HFFc6 (cell line): ENCODE results near the gene CCND3. TPM values are rescaled to one million over a fixed set of nuclear protein-coding genes. Genes with fewer than 3 reads are reported as not detected.
A peak's percentile ranks its signal among the peaks of the same experiment; 100 is the strongest.

Experiments used
- DNase-seq: peaks from one replicate; pipeline ENCODE4 v3.0.0-alpha.2; 2018
- H3K27ac Mint-ChIP-seq: 2 replicates; pipeline ENCODE4 v1.8.0; 2020; ENCODE audit warnings: mild to moderate bottlenecking, mixed read lengths
- H3K27me3 Mint-ChIP-seq: 2 replicates; pipeline ENCODE4 v1.8.0; 2021; ENCODE audit warnings: mild to moderate bottlenecking, moderate library complexity, mixed read lengths; ENCODE audit not compliant: insufficient read depth
- H3K36me3 Mint-ChIP-seq: 2 replicates; pipeline ENCODE4 v1.8.0; 2021; ENCODE audit warnings: low read depth, mixed read lengths
- H3K4me1 Mint-ChIP-seq: 2 replicates; pipeline ENCODE4 v1.8.0; 2020; ENCODE audit warnings: low read depth, mixed read lengths
- H3K4me3 Mint-ChIP-seq: 2 replicates; pipeline ENCODE4 v1.8.0; 2020; ENCODE audit warnings: mild to moderate bottlenecking, moderate library complexity, mixed read lengths
- H3K9me3 Mint-ChIP-seq: 2 replicates; pipeline ENCODE4 v1.8.0; 2020; ENCODE audit warnings: mild to moderate bottlenecking, mixed read lengths
- CTCF ChIP-seq: fragments of 200-600 bp; sonication (generic); IDR thresholded peaks from 2 replicates; pipeline ENCODE4 v1.5.0; 2021; ENCODE audit warnings: antibody characterized with exemption, mild to moderate bottlenecking
- total RNA-seq, 6 experiments: library from RNA; stranded (reverse); fragmentation: NEBNext Ultra II Directional; extraction: Animal tissue kit (Norgen Biotek cat#: 25700); gene quantifications; 2 replicates in 1 of 6; 3 replicates in 5 of 6; pipeline ENCODE4 v1.2.3, GENCODE V29; 2021

Gene CCND3
- total RNA-seq, 6 experiments from 2014 or later: 72.4 to 92.5 (median 82.7) TPM

- H3K36me3 Mint-ChIP-seq: peaks cover 18% of the 10 kb centered on the region
- H3K9me3 Mint-ChIP-seq: no peaks in the 10 kb centered on the region
- DNase-seq: no peak
- H3K4me1 Mint-ChIP-seq: peaks cover 18% of the 10 kb centered on the region
- no peak overlapping the region for H3K27ac Mint-ChIP-seq
- no peaks in the 10 kb centered on the region for H3K27me3 Mint-ChIP-seq
- H3K4me3 Mint-ChIP-seq: no peak overlapping the region
- no peak for TF ChIP-seq CTCF
Measured at GRCh38 chr6:41900861-41901260, 40.7 kb downstream of the CCND3 start.

- Mint-ChIP-seq H3K27ac (peak overlapping the region; percentile 81), H3K9me3 (no peaks in the 10 kb centered on the region), H3K4me3 (no peak overlapping the region; the same call in 1 of the 2 replicates), H3K27me3 (0 out of 2 replicates have a peak, but pooled peaks cover 2% of the 10 kb centered on the region), H3K36me3 (no peaks in the 10 kb centered on the region), H3K4me1 (peaks cover 11% of the 10 kb centered on the region)
- TF ChIP-seq CTCF: no peak
- no peak for DNase-seq
Measured at GRCh38 chr6:41896281-41896680, 45.3 kb downstream of the CCND3 start.

- peak; percentile 59 for DNase-seq
- Mint-ChIP-seq H3K27me3 (0 out of 2 replicates have a peak, but pooled peaks cover 2% of the 10 kb centered on the region), H3K36me3 (no peaks in the 10 kb centered on the region), H3K4me1 (peaks cover 11% of the 10 kb centered on the region), H3K27ac (peak within 1 kb of the TSS; percentile 81), H3K9me3 (no peaks in the 10 kb centered on the region), H3K4me3 (no peak within 1 kb of the TSS; the same call in 1 of the 2 replicates)
- TF ChIP-seq CTCF: no peak
Measured at GRCh38 chr6:41895300-41896233, 46.0 kb downstream of the CCND3 start, which contains the start of gene USP49. Gene USP49, minus strand, starts transcription at chr6:41895375. Its CDS starts 88,392 bp downstream, at chr6:41806983.

- TF ChIP-seq CTCF: no peak
- 0 out of 2 replicates have a peak, but pooled peaks cover 2% of the 10 kb centered on the region for H3K27me3 Mint-ChIP-seq
- no peaks in the 10 kb centered on the region for H3K36me3 Mint-ChIP-seq
- DNase-seq: no peak
- H3K4me3 Mint-ChIP-seq: no peak overlapping the region; the same call in 1 of the 2 replicates
- H3K27ac Mint-ChIP-seq: no peak overlapping the region
- H3K4me1 Mint-ChIP-seq: peaks cover 11% of the 10 kb centered on the region
- no peaks in the 10 kb centered on the region for H3K9me3 Mint-ChIP-seq
Measured at GRCh38 chr6:41894366-41895299, 47.0 kb downstream of the CCND3 start.

- H3K27me3 Mint-ChIP-seq: 0 out of 2 replicates have a peak, but pooled peaks cover 2% of the 10 kb centered on the region
- H3K4me1 Mint-ChIP-seq: peaks cover 11% of the 10 kb centered on the region
- no peak overlapping the region for H3K27ac Mint-ChIP-seq
- H3K9me3 Mint-ChIP-seq: no peaks in the 10 kb centered on the region
- DNase-seq: no peak
- no peak for TF ChIP-seq CTCF
- no peak overlapping the region for H3K4me3 Mint-ChIP-seq
- H3K36me3 Mint-ChIP-seq: no peaks in the 10 kb centered on the region
Measured at GRCh38 chr6:41892921-41893564, 48.6 kb downstream of the CCND3 start.
